GM23338 (cell line): ENCODE results near the gene SLC6A7. TPM values are rescaled to one million over a fixed set of nuclear protein-coding genes. Genes with fewer than 3 reads are reported as not detected.

ENCODE experiments used
- ATAC-seq: fragments of 200-7000 bp; cut with Tn5 transposase; 3 replicates; pipeline ENCODE4 v1.9.1; 2020
- DNase-seq: peaks from one replicate; pipeline ENCODE4 v3.0.0-alpha.2; 2015; ENCODE audit warnings: low spot score
- H2AFZ ChIP-seq: fragments of 200-600 bp; sonication (generic); 2 replicates; pipeline ENCODE4 v1.8.0; 2016; ENCODE audit warnings: antibody characterized with exemption, mild to moderate bottlenecking, moderate library complexity
- H3F3A ChIP-seq: fragments of 200-600 bp; sonication (generic); replicated peaks from 2 replicates; pipeline ENCODE4 v1.8.0; 2017; ENCODE audit warnings: antibody characterized with exemption, mixed run types, low read depth
- H3K27ac ChIP-seq: fragments of 200-600 bp; sonication (generic); 2 replicates; pipeline ENCODE4 v1.6.1; 2016; ENCODE audit warnings: low read depth
- H3K27me3 ChIP-seq: fragments of 200-600 bp; sonication (generic); 2 replicates; pipeline ENCODE4 v1.8.0; 2016; ENCODE audit warnings: mild to moderate bottlenecking, mixed run types, moderate library complexity; ENCODE audit not compliant: insufficient read depth
- H3K36me3 ChIP-seq: fragments of 200-600 bp; sonication (generic); 2 replicates; pipeline ENCODE4 v1.8.0; 2016; ENCODE audit warnings: mild to moderate bottlenecking; ENCODE audit not compliant: insufficient read depth
- H3K4me1 ChIP-seq: fragments of 200-600 bp; sonication (generic); 2 replicates; pipeline ENCODE4 v1.8.0; 2016; ENCODE audit warnings: mild to moderate bottlenecking, moderate library complexity; ENCODE audit not compliant: insufficient read depth
- H3K4me2 ChIP-seq: fragments of 200-600 bp; sonication (generic); 2 replicates; pipeline ENCODE4 v1.7.1; 2017; ENCODE audit warnings: mixed run types
- H3K4me3 ChIP-seq: fragments of 200-600 bp; sonication (generic); 2 replicates; pipeline ENCODE4 v1.6.1; 2016; ENCODE audit warnings: mixed run types
- H3K79me2 ChIP-seq: fragments of 200-600 bp; sonication (generic); replicated peaks from 2 replicates; pipeline ENCODE4 v1.8.0; 2017; ENCODE audit warnings: mild to moderate bottlenecking; ENCODE audit not compliant: insufficient read depth
- H3K9me2 ChIP-seq: fragments of 200-600 bp; sonication (generic); 2 replicates; pipeline ENCODE4 v1.8.0; 2017; ENCODE audit not compliant: insufficient read depth
- H4K20me1 ChIP-seq: fragments of 200-600 bp; sonication (generic); replicated peaks from 2 replicates; pipeline ENCODE4 v1.8.0; 2017; ENCODE audit warnings: mild to moderate bottlenecking; ENCODE audit not compliant: insufficient read depth
- H3K27ac Mint-ChIP-seq: 2 replicates; pipeline ENCODE4 v1.8.0; 2020; ENCODE audit warnings: inconsistent platforms, mild to moderate bottlenecking, moderate library complexity, mixed read lengths
- H3K27me3 Mint-ChIP-seq: 3 replicates; pipeline ENCODE4 v1.8.0; 2022; ENCODE audit warnings: low read depth, mild to moderate bottlenecking, moderate library complexity, mixed read lengths, inconsistent platforms; ENCODE audit not compliant: insufficient read depth, poor library complexity
- H3K36me3 Mint-ChIP-seq: 3 replicates; pipeline ENCODE4 v1.8.0; 2021; ENCODE audit warnings: low read depth, mild to moderate bottlenecking, inconsistent platforms, moderate library complexity, mixed read lengths
- H3K4me1 Mint-ChIP-seq: 3 replicates; pipeline ENCODE4 v1.8.0; 2020; ENCODE audit warnings: mild to moderate bottlenecking, inconsistent platforms, mixed read lengths
- H3K4me3 Mint-ChIP-seq: 3 replicates; pipeline ENCODE4 v1.8.0; 2021; ENCODE audit warnings: moderate library complexity, mild to moderate bottlenecking, inconsistent platforms, mixed read lengths
- H3K9me3 Mint-ChIP-seq: 3 replicates; pipeline ENCODE4 v1.8.0; 2020; ENCODE audit warnings: moderate library complexity, mild to moderate bottlenecking, inconsistent platforms, mixed read lengths
- CREB1 ChIP-seq: fragments of 250-450 bp; sonication (Bioruptor Pico); IDR thresholded peaks from 2 replicates; pipeline ENCODE4 v1.5.0; 2020; ENCODE audit warnings: low read depth, mild to moderate bottlenecking, moderate library complexity
- CTCF ChIP-seq, 2 experiments: fragments of 200-600 bp in 1 of 2; sonication (generic) in 1 of 2; conservative IDR thresholded peaks; 2 replicates each; pipeline versions ENCODE4 v1.5.1 to v1.6.1; 2016 to 2017; ENCODE audit warnings: antibody characterized with exemption in 2 of 2, low read depth in 2 of 2, mild to moderate bottlenecking in 2 of 2, moderate library complexity in 1 of 2
- EZH2 ChIP-seq: fragments of 200-600 bp; sonication (generic); IDR thresholded peaks from one replicate; pipeline ENCODE4 v1.8.0; 2017; ENCODE audit warnings: antibody characterized with exemption, mild to moderate bottlenecking, low read depth; ENCODE audit not compliant: unreplicated experiment
- JUNB ChIP-seq: IDR thresholded peaks from one replicate; pipeline ENCODE4 v1.6.1; 2016; ENCODE audit warnings: antibody characterized with exemption; ENCODE audit not compliant: unreplicated experiment
- NANOG ChIP-seq: IDR thresholded peaks from 2 replicates; pipeline ENCODE4 v1.6.1; 2016; ENCODE audit warnings: antibody characterized with exemption, borderline replicate concordance
- POLR2AphosphoS5 ChIP-seq: IDR thresholded peaks from 2 replicates; pipeline ENCODE4 v1.6.1; 2016; ENCODE audit warnings: antibody characterized with exemption, low read depth
- ZNF114 ChIP-seq: fragments of 250-450 bp; sonication (Bioruptor Pico); IDR thresholded peaks from 2 replicates; pipeline ENCODE4 v1.5.0; 2020; ENCODE audit warnings: mild to moderate bottlenecking, moderate library complexity
- ZNF331 ChIP-seq: fragments of 250-450 bp; sonication (Bioruptor Pico); IDR thresholded peaks from 2 replicates; pipeline ENCODE4 v1.5.0; 2020; ENCODE audit warnings: low read depth, mild to moderate bottlenecking, moderate library complexity
- ZNF462 ChIP-seq: fragments of 250-450 bp; sonication (Bioruptor Pico); IDR thresholded peaks from 2 replicates; pipeline ENCODE4 v1.5.0; 2020; ENCODE audit warnings: mild to moderate bottlenecking, moderate library complexity
- polyA plus RNA-seq: library from polyadenylated mRNA; unstranded; fragments of >200 nt; fragmentation: Nextera tagmentation; extraction: Ambion mirVana; gene quantifications from 2 replicates; pipeline ENCODE4 v1.2.1, GENCODE V29; 2016
- total RNA-seq: library from RNA; depleted of rRNA; stranded (reverse); fragments of >200 nt; shearing (Covaris generic); gene quantifications from 2 replicates; pipeline ENCODE4 v1.2.3, GENCODE V29; 2014

Gene SLC6A7
- total and polyA plus RNA-seq, 2 experiments from 2014 or later, result not detected

- Histone ChIP-seq H3F3A (no peaks in the 10 kb centered on the region), H3K4me3 (no peak overlapping the region), H2AFZ (no peak overlapping the region), H3K79me2 (no peaks in the 10 kb centered on the region), H3K4me1 (peaks cover 9% of the 10 kb centered on the region), H3K27ac (no peak overlapping the region), H3K36me3 (no peaks in the 10 kb centered on the region), H3K27me3 (no peaks in the 10 kb centered on the region), H4K20me1 (no peaks in the 10 kb centered on the region), H3K9me2 (no peaks in the 10 kb centered on the region), H3K4me2 (no peak overlapping the region; the same call in 1 of the 2 replicates)
- no peak overlapping the region for H3K27ac Mint-ChIP-seq
- no peaks in the 10 kb centered on the region; the same call in 2 of the 3 replicates for H3K36me3 Mint-ChIP-seq
- peak overlapping the region; percentile 23; the same call in 1 of the 3 replicates for H3K4me3 Mint-ChIP-seq
- peaks cover 14% of the 10 kb centered on the region for H3K27me3 Mint-ChIP-seq
- H3K9me3 Mint-ChIP-seq, result no peaks in the 10 kb centered on the region
- TF ChIP-seq POLR2AphosphoS5 (no peak), NANOG (no peak), ZNF462 (no peak), EZH2 (no peak), ZNF114 (CRISPR knock-in tag) (no peak), ZNF331 (CRISPR knock-in tag) (no peak), CREB1 (no peak), JUNB (no peak)
- H3K4me1 Mint-ChIP-seq, result peaks cover 41% of the 10 kb centered on the region
- DNase-seq (no peak), ATAC-seq (no peak)
Measured at GRCh38 chr5:150144879-150145278, 45.0 kb upstream of the SLC6A7 start.

DNA sequence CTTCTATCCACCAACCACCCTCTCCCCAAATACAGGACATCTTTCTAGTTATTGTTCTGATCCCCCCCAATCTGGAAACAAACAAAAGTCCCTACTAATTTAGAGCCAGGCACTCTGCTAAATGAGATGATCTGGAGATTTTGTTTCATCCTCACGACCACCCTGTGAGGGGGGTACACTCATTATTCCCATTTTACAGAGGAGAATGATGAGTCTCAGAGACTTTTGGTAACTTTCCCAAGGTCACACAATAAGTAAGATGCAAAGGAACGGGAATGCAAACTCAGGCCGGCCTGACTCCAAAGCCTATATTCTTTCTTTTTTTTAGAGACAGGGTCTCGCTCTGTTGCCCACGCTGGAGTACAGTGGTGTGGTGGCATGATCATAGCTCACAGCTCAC, 43.6 kb upstream of the SLC6A7 start:
- Histone ChIP-seq H3K27ac (no peak overlapping the region), H3F3A (no peaks in the 10 kb centered on the region), H4K20me1 (no peaks in the 10 kb centered on the region), H3K27me3 (no peaks in the 10 kb centered on the region), H3K79me2 (no peaks in the 10 kb centered on the region), H3K4me3 (no peak overlapping the region), H2AFZ (no peak overlapping the region), H3K36me3 (no peaks in the 10 kb centered on the region), H3K4me2 (no peak overlapping the region), H3K4me1 (peaks cover 9% of the 10 kb centered on the region), H3K9me2 (no peaks in the 10 kb centered on the region)
- peaks cover 35% of the 10 kb centered on the region for H3K4me1 Mint-ChIP-seq
- ATAC-seq, result no peak
- H3K36me3 Mint-ChIP-seq, result no peaks in the 10 kb centered on the region; the same call in 2 of the 3 replicates
- DNase-seq, result no peak
- H3K27me3 Mint-ChIP-seq, result peaks cover 12% of the 10 kb centered on the region
- H3K4me3 Mint-ChIP-seq, result no peak overlapping the region
- no peaks in the 10 kb centered on the region for H3K9me3 Mint-ChIP-seq
- H3K27ac Mint-ChIP-seq, result no peak overlapping the region
- TF ChIP-seq CTCF (conservative IDR thresholded peaks at IDR 0.05; ENCODE audit: low read depth in 2 of 2), result no peak
